Spleen (tissue), 7 donors: ENCODE data around the gene ABCC1.

ENCODE experiments used
- POLR2A ChIP-seq, 3 donors: fragments of 450-650 bp; IDR thresholded peaks; one replicate each; pipeline ENCODE4 v1.5.1; 2017; ENCODE audit warnings: antibody characterized with exemption in 3 of 3, mild to moderate bottlenecking in 1 of 3
- TF ChIP-seq, protein P1 (sequence below), 11 experiments: fragments of 200-600 bp in 7 of 11; fragments of 450-650 bp in 4 of 11; sonication (generic) in 4 of 11; IDR thresholded peaks in 8 of 11; conservative IDR thresholded peaks in 3 of 11; 1 replicate in 7 of 11; 2 replicates in 4 of 11; pipeline versions ENCODE4 v1.4.0 to v1.8.0; 2016 to 2021; ENCODE audit warnings: antibody characterized with exemption in 11 of 11, inconsistent platforms in 4 of 11, mild to moderate bottlenecking in 1 of 11
- donor health status: DM: no; HTN: no; CAD: no; lungs with moderate emphysema.
- donor health status: DM: no; HTN: no; CAD: no.
- donor health status: DM: no; HTN: no; CAD: no.

DNA sequence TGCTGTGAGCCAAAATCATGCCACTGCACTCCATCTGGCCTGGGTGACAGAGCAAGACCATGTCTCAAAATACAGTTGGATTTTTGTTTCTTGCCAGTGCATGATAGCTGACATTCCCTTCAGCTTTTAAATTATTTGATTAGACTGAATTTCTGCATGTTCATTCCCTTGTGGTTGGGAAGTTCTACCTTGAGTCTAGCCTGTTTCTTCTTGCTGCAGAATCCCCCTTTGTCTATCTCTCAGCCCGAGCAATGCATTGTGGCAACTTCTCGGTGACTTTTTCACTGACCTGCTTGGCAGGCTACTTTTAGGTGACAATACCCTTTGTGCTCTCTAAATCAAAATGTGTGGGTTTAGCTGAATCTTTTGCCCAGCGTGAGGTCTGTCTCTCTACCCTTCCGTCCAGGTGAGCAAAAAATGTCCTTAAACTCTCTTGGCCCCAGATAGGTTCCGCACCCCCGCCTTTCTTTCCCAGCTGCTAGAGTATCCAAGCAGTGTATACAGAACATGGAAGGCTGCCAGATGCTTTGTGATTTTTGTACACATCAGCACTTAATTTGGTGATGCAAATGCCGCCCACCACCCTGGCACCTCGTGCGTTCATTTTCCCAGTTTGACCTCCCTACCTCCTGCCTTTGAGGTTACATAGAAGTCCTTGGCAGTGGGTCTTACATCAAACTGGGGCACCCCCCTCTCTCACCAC, 143.7 kb downstream of the ABCC1 start:
- TF ChIP-seq, protein P1, sequence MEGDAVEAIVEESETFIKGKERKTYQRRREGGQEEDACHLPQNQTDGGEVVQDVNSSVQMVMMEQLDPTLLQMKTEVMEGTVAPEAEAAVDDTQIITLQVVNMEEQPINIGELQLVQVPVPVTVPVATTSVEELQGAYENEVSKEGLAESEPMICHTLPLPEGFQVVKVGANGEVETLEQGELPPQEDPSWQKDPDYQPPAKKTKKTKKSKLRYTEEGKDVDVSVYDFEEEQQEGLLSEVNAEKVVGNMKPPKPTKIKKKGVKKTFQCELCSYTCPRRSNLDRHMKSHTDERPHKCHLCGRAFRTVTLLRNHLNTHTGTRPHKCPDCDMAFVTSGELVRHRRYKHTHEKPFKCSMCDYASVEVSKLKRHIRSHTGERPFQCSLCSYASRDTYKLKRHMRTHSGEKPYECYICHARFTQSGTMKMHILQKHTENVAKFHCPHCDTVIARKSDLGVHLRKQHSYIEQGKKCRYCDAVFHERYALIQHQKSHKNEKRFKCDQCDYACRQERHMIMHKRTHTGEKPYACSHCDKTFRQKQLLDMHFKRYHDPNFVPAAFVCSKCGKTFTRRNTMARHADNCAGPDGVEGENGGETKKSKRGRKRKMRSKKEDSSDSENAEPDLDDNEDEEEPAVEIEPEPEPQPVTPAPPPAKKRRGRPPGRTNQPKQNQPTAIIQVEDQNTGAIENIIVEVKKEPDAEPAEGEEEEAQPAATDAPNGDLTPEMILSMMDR (IDR thresholded peaks at IDR 0.05 in 8 of 11, conservative IDR thresholded peaks at IDR 0.05 in 3 of 11): no peak
- TF ChIP-seq POLR2A (IDR thresholded peaks at IDR 0.05): no peak
